HL-60 (cell line): ENCODE results near the gene EMX2.
"Not testable (repeated sequence)": the region's sequence is repeated elsewhere in the genome, so short reads cannot be mapped to it uniquely, and the experiment has no call there.

ENCODE experiments used
- DNase-seq, 2 experiments: peaks; one replicate each; pipeline ENCODE4 v3.0.0-alpha.2; 2010 to 2020; ENCODE audit warnings: low read depth in 1 of 2, low spot score in 1 of 2
- H3K27ac ChIP-seq: fragments of 250-450 bp; sonication (Bioruptor Pico); replicated peaks from 2 replicates; pipeline ENCODE4 v1.5.1; 2020; ENCODE audit warnings: mild to moderate bottlenecking, moderate library complexity
- H3K27me3 ChIP-seq: fragments of 250-450 bp; sonication (Bioruptor Pico); 2 replicates; pipeline ENCODE4 v1.5.1; 2021; ENCODE audit warnings: mild to moderate bottlenecking, moderate library complexity; ENCODE audit not compliant: insufficient read depth, poor library complexity, severe bottlenecking
- H3K4me3 ChIP-seq: replicated peaks from 2 replicates; pipeline ENCODE4 v1.5.1; 2011; ENCODE audit warnings: mild to moderate bottlenecking, control low read depth, low read length; ENCODE audit not compliant: insufficient read depth
- GABPA ChIP-seq: IDR thresholded peaks from 2 replicates; pipeline ENCODE4 v1.6.1; 2012; ENCODE audit warnings: low read depth
- POLR2AphosphoS5 ChIP-seq: IDR thresholded peaks from 2 replicates; pipeline ENCODE4 v1.6.1; 2012; ENCODE audit warnings: low read depth
- SPI1 ChIP-seq: IDR thresholded peaks from 2 replicates; pipeline ENCODE4 v1.6.1; 2012; ENCODE audit warnings: low read depth, mild to moderate bottlenecking, borderline replicate concordance
- TF ChIP-seq, protein P1 (sequence below): IDR thresholded peaks from one replicate; pipeline ENCODE4 v1.5.1; 2011; ENCODE audit warnings: low read length, control low read depth, inconsistent platforms; ENCODE audit not compliant: insufficient read depth
- TF ChIP-seq, protein P2 (sequence below): IDR thresholded peaks from 2 replicates; pipeline ENCODE4 v1.6.1; 2012; ENCODE audit warnings: low read depth; ENCODE audit not compliant: insufficient replicate concordance

EMX2 gene

DNA sequence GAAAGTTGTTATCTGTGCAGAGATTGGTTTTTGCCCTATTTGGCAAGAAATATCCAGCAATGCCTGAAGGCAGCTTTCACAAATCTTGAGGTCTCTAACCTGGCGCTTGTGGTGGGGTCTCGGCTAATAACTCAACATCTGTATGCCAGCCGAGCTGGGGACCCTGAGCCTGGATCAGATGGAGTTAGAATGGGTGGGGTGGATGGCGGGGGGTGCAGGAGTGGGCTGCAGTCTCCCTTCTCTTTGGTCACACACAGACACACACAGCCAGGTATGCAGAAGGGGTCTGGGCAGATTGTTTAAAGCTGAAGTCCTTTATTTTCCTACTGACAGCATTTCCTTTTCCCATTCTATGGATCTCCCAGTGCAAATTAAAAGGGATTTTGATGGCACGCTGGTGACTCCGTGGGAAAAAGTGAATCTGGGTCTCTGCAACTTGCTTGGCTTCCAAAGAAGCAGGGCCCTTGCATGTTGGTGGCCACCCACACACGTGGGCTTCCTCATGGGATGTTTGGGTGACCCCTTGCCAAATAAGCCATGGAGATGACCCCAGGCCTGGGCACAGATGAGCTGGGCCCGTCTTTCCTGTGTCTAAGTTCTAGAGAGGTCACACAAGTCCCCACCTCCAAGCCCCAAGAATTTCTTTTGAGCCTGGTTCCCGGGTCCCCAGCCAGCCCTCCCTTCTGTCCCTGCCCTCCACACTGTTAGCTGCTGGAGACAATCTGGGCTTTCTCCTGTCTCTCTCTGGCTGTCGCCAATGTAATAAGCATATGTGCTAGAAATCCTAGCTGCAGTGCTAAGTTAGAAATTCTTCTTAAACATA, 39.9 kb upstream of the EMX2 start:
- TF ChIP-seq SPI1 (no peak), POLR2AphosphoS5 (no peak)
- TF ChIP-seq, protein P1, sequence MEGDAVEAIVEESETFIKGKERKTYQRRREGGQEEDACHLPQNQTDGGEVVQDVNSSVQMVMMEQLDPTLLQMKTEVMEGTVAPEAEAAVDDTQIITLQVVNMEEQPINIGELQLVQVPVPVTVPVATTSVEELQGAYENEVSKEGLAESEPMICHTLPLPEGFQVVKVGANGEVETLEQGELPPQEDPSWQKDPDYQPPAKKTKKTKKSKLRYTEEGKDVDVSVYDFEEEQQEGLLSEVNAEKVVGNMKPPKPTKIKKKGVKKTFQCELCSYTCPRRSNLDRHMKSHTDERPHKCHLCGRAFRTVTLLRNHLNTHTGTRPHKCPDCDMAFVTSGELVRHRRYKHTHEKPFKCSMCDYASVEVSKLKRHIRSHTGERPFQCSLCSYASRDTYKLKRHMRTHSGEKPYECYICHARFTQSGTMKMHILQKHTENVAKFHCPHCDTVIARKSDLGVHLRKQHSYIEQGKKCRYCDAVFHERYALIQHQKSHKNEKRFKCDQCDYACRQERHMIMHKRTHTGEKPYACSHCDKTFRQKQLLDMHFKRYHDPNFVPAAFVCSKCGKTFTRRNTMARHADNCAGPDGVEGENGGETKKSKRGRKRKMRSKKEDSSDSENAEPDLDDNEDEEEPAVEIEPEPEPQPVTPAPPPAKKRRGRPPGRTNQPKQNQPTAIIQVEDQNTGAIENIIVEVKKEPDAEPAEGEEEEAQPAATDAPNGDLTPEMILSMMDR = no peak
- TF ChIP-seq, protein P2, sequence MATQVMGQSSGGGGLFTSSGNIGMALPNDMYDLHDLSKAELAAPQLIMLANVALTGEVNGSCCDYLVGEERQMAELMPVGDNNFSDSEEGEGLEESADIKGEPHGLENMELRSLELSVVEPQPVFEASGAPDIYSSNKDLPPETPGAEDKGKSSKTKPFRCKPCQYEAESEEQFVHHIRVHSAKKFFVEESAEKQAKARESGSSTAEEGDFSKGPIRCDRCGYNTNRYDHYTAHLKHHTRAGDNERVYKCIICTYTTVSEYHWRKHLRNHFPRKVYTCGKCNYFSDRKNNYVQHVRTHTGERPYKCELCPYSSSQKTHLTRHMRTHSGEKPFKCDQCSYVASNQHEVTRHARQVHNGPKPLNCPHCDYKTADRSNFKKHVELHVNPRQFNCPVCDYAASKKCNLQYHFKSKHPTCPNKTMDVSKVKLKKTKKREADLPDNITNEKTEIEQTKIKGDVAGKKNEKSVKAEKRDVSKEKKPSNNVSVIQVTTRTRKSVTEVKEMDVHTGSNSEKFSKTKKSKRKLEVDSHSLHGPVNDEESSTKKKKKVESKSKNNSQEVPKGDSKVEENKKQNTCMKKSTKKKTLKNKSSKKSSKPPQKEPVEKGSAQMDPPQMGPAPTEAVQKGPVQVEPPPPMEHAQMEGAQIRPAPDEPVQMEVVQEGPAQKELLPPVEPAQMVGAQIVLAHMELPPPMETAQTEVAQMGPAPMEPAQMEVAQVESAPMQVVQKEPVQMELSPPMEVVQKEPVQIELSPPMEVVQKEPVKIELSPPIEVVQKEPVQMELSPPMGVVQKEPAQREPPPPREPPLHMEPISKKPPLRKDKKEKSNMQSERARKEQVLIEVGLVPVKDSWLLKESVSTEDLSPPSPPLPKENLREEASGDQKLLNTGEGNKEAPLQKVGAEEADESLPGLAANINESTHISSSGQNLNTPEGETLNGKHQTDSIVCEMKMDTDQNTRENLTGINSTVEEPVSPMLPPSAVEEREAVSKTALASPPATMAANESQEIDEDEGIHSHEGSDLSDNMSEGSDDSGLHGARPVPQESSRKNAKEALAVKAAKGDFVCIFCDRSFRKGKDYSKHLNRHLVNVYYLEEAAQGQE = no peak
- Histone ChIP-seq H3K4me3 (no peak overlapping the region), H3K27me3 (peaks cover 9% of the 10 kb centered on the region), H3K27ac (no peak overlapping the region)
- DNase-seq = no peak

DNA sequence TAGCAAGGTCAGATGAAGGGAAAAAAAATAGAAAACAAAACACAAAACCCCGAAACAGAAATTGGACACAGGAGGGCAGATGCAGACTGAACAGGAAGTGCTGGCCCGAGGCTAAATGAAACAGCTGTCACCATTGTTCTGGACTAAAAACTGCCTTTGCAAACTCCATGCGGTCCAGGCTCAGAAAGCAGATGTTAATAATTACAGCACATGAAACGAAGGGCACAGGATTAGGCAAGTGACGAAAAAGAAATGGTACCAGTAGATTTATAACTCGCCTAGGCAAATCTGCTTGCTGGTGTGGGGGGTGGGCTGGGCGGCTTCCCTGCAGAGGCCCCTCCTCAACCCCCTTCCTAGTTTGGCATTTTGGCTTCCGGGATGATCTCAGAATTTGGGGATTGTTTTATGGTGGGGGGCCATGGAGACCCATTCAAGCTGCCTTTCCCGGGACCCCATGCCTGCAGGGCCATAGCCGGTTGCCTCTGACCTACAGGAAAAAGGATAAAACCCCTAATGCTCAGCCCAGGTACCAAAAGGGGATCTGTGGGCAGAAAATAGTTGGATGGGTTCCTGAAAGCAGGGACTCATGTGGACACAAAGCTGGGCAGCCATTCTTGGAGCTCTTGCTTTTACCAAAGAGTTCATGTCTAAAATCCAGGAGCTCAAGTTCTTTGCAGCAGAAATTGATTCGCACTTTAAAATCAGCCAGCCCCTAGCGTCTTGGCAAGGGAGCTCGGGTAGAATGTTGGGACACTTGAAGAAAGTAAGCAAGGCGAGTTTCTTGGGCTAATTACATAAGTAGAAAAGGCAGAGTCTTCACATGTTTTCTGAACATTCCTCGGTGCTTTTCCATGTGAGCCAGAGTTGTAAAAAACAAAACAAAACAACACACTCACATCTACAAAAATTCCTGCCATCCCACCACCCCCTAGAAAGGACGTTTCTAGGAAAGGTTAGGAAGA, 39.0 kb upstream of the EMX2 start:
- no peak for DNase-seq
- peaks cover 9% of the 10 kb centered on the region for H3K27me3 ChIP-seq
- no peak overlapping the region for H3K4me3 ChIP-seq
- no peak overlapping the region for H3K27ac ChIP-seq
- TF ChIP-seq, protein P2 = no peak
- no peak for TF ChIP-seq POLR2AphosphoS5
- TF ChIP-seq, protein P1 = no peak
- peak; percentile 20; the same call in 1 of the 2 replicates for TF ChIP-seq SPI1
- TF ChIP-seq GABPA = no peak

DNA sequence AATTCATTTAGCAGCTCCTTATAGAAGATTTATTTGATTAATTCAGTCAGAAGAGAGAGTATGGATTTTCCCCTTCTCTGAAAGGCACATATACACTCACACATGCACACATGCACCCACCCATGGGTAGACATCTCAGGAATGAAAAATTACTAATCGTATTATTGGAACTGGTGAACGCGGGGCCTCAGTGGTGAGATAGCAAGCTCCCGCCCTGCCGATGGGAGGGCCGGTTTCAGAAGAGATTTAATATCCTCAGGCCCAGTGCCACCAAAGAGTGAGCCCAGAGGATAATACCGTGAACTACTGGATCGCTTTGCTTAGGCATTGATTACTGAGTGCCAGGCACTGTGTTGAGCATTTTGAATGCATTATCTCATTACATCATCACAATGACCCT, 38.0 kb upstream of the EMX2 start:
- no peak overlapping the region for H3K27ac ChIP-seq
- peaks cover 9% of the 10 kb centered on the region for H3K27me3 ChIP-seq
- TF ChIP-seq, protein P1 = no peak
- TF ChIP-seq, protein P2 = no peak
- TF ChIP-seq GABPA (no peak), POLR2AphosphoS5 (no peak), SPI1 (no peak)
- H3K4me3 ChIP-seq = no peak overlapping the region
- no peak for DNase-seq

DNA sequence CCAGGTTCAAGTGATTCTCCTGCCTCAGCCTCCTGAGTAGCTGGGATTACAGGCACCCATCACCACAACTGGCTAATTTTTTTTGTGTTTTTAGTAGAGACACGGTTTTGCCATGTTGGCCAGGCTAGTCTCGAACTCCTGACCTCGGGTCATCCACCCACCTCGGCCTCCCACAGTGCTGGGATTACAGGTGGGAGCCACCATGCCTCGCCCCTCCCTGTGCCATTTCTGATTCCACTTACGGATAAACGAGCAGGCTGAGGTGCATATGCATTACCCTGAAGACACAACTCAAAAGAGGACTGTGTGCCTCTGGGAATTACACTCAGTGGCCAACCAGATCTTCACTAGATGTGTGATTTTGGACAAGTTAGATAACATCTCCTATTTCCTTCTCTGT, 35.5 kb upstream of the EMX2 start:
- not testable (repeated sequence) for H3K27ac ChIP-seq, DNase-seq, H3K27me3 ChIP-seq, H3K4me3 ChIP-seq
